OCI-LY1 (cell line): Measurements from ENCODE around the gene NPFFR1.
"Not testable (repeated sequence)": the region's sequence is repeated elsewhere in the genome, so short reads cannot be mapped to it uniquely, and the experiment has no call there.

ENCODE experiments used
- H2AFZ ChIP-seq: fragments of 200-600 bp; sonication (generic), shearing (Covaris generic); 2 replicates; pipeline ENCODE4 v1.6.0; 2014; ENCODE audit warnings: antibody characterized with exemption, mild to moderate bottlenecking, low read length
- H3F3A ChIP-seq: fragments of 200-600 bp; sonication (generic), shearing (Covaris generic); 2 replicates; pipeline ENCODE4 v1.6.0; 2014; ENCODE audit warnings: mild to moderate bottlenecking, antibody characterized with exemption, low read length, moderate library complexity; ENCODE audit not compliant: insufficient read depth
- H3K27ac ChIP-seq: fragments of 200-600 bp; sonication (generic); 2 replicates; pipeline ENCODE4 v1.5.1; 2014; ENCODE audit warnings: low read length, mixed run types, mild to moderate bottlenecking, low read depth; ENCODE audit not compliant: poor library complexity, severe bottlenecking
- H3K27me3 ChIP-seq: fragments of 200-600 bp; sonication (generic); 2 replicates; pipeline ENCODE4 v1.6.0; 2014; ENCODE audit warnings: antibody characterized with exemption, mild to moderate bottlenecking, low read length, moderate library complexity; ENCODE audit not compliant: insufficient read depth
- H3K36me3 ChIP-seq: fragments of 200-600 bp; sonication (generic); 2 replicates; pipeline ENCODE4 v1.6.1; 2014; ENCODE audit warnings: mild to moderate bottlenecking, antibody characterized with exemption, low read length, moderate library complexity, mixed read lengths; ENCODE audit not compliant: insufficient read depth
- H3K4me1 ChIP-seq: fragments of 200-600 bp; sonication (generic); 2 replicates; pipeline ENCODE4 v1.5.1; 2014; ENCODE audit warnings: mild to moderate bottlenecking, low read length, moderate library complexity; ENCODE audit not compliant: insufficient read depth, severe bottlenecking
- H3K4me2 ChIP-seq: fragments of 200-600 bp; sonication (generic), shearing (Covaris generic); 2 replicates; pipeline ENCODE4 v1.6.1; 2014; ENCODE audit warnings: low read length
- H3K4me3 ChIP-seq: fragments of 200-600 bp; sonication (generic); 2 replicates; pipeline ENCODE4 v1.5.1; 2014; ENCODE audit warnings: low read length, low read depth, mild to moderate bottlenecking, mixed read lengths; ENCODE audit not compliant: poor library complexity, severe bottlenecking
- H3K79me2 ChIP-seq: fragments of 200-600 bp; shearing (Covaris generic); 2 replicates; pipeline ENCODE4 v1.6.1; 2016; ENCODE audit warnings: mixed run types, low read length, mixed read lengths; ENCODE audit not compliant: insufficient read depth
- H3K9ac ChIP-seq: fragments of 200-600 bp; sonication (generic), shearing (Covaris generic); 2 replicates; pipeline ENCODE4 v1.6.1; 2014; ENCODE audit warnings: mild to moderate bottlenecking, low read length, mixed read lengths
- H3K9me2 ChIP-seq: fragments of 200-600 bp; sonication (generic), shearing (Covaris generic); 2 replicates; pipeline ENCODE4 v1.6.1; 2014; ENCODE audit warnings: low read depth, mild to moderate bottlenecking, low read length, mixed read lengths
- H3K9me3 ChIP-seq: fragments of 200-600 bp; shearing (Covaris generic); 2 replicates; pipeline ENCODE4 v1.6.1; 2014; ENCODE audit warnings: low read length, mixed read lengths
- H4K20me1 ChIP-seq: fragments of 200-600 bp; sonication (generic), shearing (Covaris generic); 2 replicates; pipeline ENCODE4 v1.6.0; 2016; ENCODE audit warnings: mild to moderate bottlenecking, low read length; ENCODE audit not compliant: insufficient read depth
- EZH2 ChIP-seq: fragments of 200-600 bp; sonication (generic), shearing (Covaris generic); IDR thresholded peaks from 2 replicates; pipeline ENCODE4 v1.8.0; 2017; ENCODE audit warnings: borderline replicate concordance, mixed run types, mild to moderate bottlenecking, antibody characterized with exemption, low read length, moderate library complexity, mixed read lengths
- TF ChIP-seq, protein P1 (sequence below): fragments of 200-600 bp; sonication (generic), shearing (Covaris generic); IDR thresholded peaks from 2 replicates; pipeline ENCODE4 v1.5.1; 2017; ENCODE audit warnings: mild to moderate bottlenecking, antibody characterized with exemption, low read length, moderate library complexity, mixed read lengths

The NPFFR1 gene

GRCh38 chr10:70241081-70241480 is 42.7 kb downstream of the NPFFR1 start:
- Histone ChIP-seq H3K27ac (no peak overlapping the region), H3K79me2 (no peaks in the 10 kb centered on the region), H3K4me2 (no peak overlapping the region), H3K4me1 (no peaks in the 10 kb centered on the region), H3K27me3 (0 out of 2 replicates have a peak, but pooled peaks cover 5% of the 10 kb centered on the region), H3F3A (no peaks in the 10 kb centered on the region), H2AFZ (no peak overlapping the region), H3K9ac (no peak overlapping the region), H3K4me3 (no peak overlapping the region), H3K9me2 (no peaks in the 10 kb centered on the region), H4K20me1 (no peaks in the 10 kb centered on the region), H3K9me3 (no peaks in the 10 kb centered on the region), H3K36me3 (no peaks in the 10 kb centered on the region)
- TF ChIP-seq, protein P1, sequence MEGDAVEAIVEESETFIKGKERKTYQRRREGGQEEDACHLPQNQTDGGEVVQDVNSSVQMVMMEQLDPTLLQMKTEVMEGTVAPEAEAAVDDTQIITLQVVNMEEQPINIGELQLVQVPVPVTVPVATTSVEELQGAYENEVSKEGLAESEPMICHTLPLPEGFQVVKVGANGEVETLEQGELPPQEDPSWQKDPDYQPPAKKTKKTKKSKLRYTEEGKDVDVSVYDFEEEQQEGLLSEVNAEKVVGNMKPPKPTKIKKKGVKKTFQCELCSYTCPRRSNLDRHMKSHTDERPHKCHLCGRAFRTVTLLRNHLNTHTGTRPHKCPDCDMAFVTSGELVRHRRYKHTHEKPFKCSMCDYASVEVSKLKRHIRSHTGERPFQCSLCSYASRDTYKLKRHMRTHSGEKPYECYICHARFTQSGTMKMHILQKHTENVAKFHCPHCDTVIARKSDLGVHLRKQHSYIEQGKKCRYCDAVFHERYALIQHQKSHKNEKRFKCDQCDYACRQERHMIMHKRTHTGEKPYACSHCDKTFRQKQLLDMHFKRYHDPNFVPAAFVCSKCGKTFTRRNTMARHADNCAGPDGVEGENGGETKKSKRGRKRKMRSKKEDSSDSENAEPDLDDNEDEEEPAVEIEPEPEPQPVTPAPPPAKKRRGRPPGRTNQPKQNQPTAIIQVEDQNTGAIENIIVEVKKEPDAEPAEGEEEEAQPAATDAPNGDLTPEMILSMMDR = no peak
- TF ChIP-seq EZH2 = no peak

DNA sequence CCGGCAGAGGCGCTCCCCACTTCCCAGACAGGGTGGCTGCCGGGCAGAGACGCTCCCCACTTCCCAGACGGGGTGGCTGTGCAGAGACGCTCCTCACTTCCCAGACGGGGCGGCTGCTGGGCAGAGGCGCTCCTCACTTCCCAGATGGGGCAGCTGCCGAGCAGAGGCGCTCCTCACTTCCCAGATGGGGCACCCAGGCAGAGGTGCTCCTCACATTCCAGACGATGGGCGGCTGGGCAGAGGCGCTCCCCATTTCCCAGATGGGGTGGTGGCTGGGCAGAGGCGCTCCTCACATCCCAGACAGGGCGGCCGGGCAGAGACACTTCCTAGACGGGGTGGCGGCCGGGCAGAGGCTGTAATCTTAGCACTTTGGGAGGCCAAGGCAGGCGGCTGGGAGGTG is 43.8 kb downstream of the NPFFR1 start:
- H3K27me3 ChIP-seq, H3K4me1 ChIP-seq, H3K27ac ChIP-seq, H3K9ac ChIP-seq, H3K79me2 ChIP-seq, H3K4me3 ChIP-seq, H2AFZ ChIP-seq, H4K20me1 ChIP-seq, H3F3A ChIP-seq, H3K4me2 ChIP-seq, H3K9me3 ChIP-seq, H3K36me3 ChIP-seq, H3K9me2 ChIP-seq: not testable (repeated sequence)

GRCh38 chr10:70239077-70239976 is 44.5 kb downstream of the NPFFR1 start:
- not testable (repeated sequence) for H3K36me3 ChIP-seq, H3F3A ChIP-seq, H3K4me2 ChIP-seq, H3K9me3 ChIP-seq, H3K4me1 ChIP-seq, H2AFZ ChIP-seq, H3K27ac ChIP-seq, H3K9me2 ChIP-seq, H3K79me2 ChIP-seq, H4K20me1 ChIP-seq, H3K4me3 ChIP-seq, H3K9ac ChIP-seq, H3K27me3 ChIP-seq

DNA sequence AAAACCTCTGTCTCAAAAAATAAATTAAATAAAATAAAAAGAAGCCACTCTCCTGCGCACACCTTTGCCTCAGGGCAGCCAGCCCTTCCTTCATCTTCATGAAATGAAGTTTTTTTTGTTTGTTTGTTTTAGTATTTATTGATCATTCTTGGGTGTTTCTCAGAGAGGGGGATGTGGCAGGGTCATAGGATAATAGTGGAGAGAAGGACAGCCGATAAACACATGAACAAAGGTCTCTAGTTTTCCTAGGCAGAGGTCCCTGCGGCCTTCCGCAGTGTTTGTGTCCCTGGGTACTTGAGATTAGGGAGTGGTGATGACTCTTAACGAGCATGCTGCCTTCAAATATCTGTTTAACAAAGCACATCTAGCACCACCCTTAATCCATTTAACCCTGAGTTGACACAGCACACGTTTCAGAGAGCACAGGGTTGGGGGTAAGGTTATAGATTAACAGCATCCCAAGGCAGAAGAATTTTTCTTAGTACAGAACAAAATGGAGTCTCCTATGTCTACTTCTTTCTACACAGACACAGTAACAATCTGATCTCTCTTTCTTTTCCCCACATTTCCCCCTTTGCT is 45.8 kb downstream of the NPFFR1 start:
- not testable (repeated sequence) for H3K27ac ChIP-seq, H3K4me3 ChIP-seq, H4K20me1 ChIP-seq, H3K9ac ChIP-seq, H3F3A ChIP-seq, H3K9me3 ChIP-seq, H3K27me3 ChIP-seq, H3K36me3 ChIP-seq, H3K4me1 ChIP-seq, H2AFZ ChIP-seq, H3K9me2 ChIP-seq, H3K79me2 ChIP-seq, H3K4me2 ChIP-seq
